ENCODE results near the gene MKLN1. TPM values are rescaled to one million over a fixed set of nuclear protein-coding genes. Genes with fewer than 3 reads are reported as not detected.

The MKLN1 gene
- total and polyA plus RNA-seq, 3 donors from 2014 or later: 42.1 to 87.9 (median 82.4) TPM

- 91 to 92% methylated on average over 19 of the region's 19 CpGs for WGBS, 2 donors
Measured at GRCh38 chr7:131517218-131517923, 189.7 kb downstream of the MKLN1 start.

DNA sequence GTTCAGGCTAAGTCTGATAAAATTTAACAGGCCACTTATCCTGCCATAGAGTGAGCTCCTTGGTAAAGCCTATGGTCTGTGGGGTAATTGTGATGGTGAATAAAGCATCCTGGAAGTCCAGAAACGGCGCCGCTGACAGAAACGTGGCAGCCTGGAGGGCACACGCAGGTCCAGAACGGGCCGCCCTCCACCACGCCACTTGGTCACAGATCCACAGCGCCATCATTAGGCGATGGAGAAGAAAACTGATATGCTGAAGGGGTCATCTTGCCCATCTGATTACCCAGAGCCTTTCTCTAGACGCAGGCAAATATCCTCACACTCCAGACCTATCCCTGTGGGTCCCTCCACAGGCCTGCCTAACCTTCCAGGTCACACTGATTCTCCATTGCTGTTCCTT, 190.9 kb downstream of the MKLN1 start:
- H3K9me3 ChIP-seq: no peaks in the 10 kb centered on the region
- WGBS, 2 donors: 89 to 90% methylated on average over 11 of the region's 11 CpGs
- peak overlapping the region in 1 of 2 donors; percentile 80 for H3K27ac ChIP-seq
- peaks cover 25% of the 10 kb centered on the region for H3K4me1 ChIP-seq
- no peaks in the 10 kb centered on the region for H3K36me3 ChIP-seq (ENCODE audit: low read depth, missing control alignments)
- intact Hi-C loops (cut with DNase I; ENCODE audit: low total_unique reads): no loop called here
- no peak for DNase-seq
- no peak overlapping the region for H3K4me3 ChIP-seq
- TF ChIP-seq POLR2A (IDR thresholded peaks at IDR 0.05): no peak
- H3K27me3 ChIP-seq: no peaks in the 10 kb centered on the region

More at GRCh38 chr7:131517218-131517923, 189.7 kb downstream of the MKLN1 start:
- no peak overlapping the region for H3K4me3 ChIP-seq
- TF ChIP-seq POLR2A (IDR thresholded peaks at IDR 0.05): no peak
- TF ChIP-seq, protein P1, sequence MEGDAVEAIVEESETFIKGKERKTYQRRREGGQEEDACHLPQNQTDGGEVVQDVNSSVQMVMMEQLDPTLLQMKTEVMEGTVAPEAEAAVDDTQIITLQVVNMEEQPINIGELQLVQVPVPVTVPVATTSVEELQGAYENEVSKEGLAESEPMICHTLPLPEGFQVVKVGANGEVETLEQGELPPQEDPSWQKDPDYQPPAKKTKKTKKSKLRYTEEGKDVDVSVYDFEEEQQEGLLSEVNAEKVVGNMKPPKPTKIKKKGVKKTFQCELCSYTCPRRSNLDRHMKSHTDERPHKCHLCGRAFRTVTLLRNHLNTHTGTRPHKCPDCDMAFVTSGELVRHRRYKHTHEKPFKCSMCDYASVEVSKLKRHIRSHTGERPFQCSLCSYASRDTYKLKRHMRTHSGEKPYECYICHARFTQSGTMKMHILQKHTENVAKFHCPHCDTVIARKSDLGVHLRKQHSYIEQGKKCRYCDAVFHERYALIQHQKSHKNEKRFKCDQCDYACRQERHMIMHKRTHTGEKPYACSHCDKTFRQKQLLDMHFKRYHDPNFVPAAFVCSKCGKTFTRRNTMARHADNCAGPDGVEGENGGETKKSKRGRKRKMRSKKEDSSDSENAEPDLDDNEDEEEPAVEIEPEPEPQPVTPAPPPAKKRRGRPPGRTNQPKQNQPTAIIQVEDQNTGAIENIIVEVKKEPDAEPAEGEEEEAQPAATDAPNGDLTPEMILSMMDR (IDR thresholded peaks at IDR 0.05): no peak
- DNase-seq: no peak
- intact Hi-C loops (cut with DNase I; ENCODE audit: low total_unique reads): no loop called here
- H3K36me3 ChIP-seq (ENCODE audit: low read depth, missing control alignments): no peaks in the 10 kb centered on the region
- no peaks in the 10 kb centered on the region for H3K9me3 ChIP-seq
- H3K27ac ChIP-seq: no peak overlapping the region
- no peaks in the 10 kb centered on the region for H3K27me3 ChIP-seq
- H3K4me1 ChIP-seq: peaks cover 26% of the 10 kb centered on the region

- Histone ChIP-seq H3K36me3 (ENCODE audit: low read depth, missing control alignments) (no peaks in the 10 kb centered on the region), H3K4me3 (no peak overlapping the region), H3K27me3 (no peaks in the 10 kb centered on the region), H3K4me1 (peaks cover 23% of the 10 kb centered on the region), H3K9me3 (no peaks in the 10 kb centered on the region), H3K27ac (peak overlapping the region; percentile 80 to 83)
- peak; percentile 65 for DNase-seq
- intact Hi-C loops (cut with DNase I; ENCODE audit: low total_unique reads): no loop called here
- TF ChIP-seq, protein P1 (IDR thresholded peaks at IDR 0.05): no peak
- TF ChIP-seq POLR2A (IDR thresholded peaks at IDR 0.05): no peak
- 57% methylated on average over 7 of the region's 7 CpGs for WGBS, 2 donors
Measured at GRCh38 chr7:131521651-131522163, 194.0 kb downstream of the MKLN1 start.

DNA sequence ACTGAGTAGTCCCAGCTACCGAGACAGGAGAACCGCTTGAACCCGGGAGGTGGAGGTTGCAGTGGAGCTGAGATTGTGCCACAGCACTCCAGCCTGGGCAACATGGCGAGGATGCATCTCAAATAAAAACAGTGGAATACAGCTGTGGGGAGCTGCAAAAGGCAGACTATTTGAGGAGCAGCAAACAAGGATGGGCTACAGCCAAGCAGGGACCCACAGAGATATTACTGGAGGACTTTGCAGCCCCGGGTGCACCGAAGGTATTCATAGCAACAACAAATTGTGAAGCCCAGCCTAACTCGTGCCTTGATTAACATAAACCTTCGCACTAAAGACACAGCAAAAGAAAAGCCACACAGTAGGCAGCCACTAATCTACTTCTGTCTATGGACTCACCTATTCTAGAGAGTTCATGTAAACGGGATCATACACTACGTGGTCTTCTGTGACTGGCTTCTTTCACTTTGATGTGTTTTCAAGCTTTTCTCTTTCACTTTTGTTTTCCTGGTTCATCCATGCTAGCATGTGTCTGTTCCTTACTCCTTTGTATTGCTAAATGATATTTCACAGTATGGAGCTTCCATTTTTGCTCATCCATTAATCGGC, 194.8 kb downstream of the MKLN1 start:
- DNase-seq: no peak
- Histone ChIP-seq H3K4me3 (no peak overlapping the region), H3K27ac (peak overlapping the region; percentile 80 to 83), H3K27me3 (no peaks in the 10 kb centered on the region), H3K36me3 (ENCODE audit: low read depth, missing control alignments) (no peaks in the 10 kb centered on the region), H3K9me3 (no peaks in the 10 kb centered on the region), H3K4me1 (peaks cover 23% of the 10 kb centered on the region)
- intact Hi-C loops (cut with DNase I; ENCODE audit: low total_unique reads): no loop called here
- WGBS, 2 donors: 83 to 84% methylated on average over 11 of the region's 11 CpGs
- TF ChIP-seq, protein P1 (IDR thresholded peaks at IDR 0.05): no peak
- TF ChIP-seq POLR2A (IDR thresholded peaks at IDR 0.05): no peak

DNA sequence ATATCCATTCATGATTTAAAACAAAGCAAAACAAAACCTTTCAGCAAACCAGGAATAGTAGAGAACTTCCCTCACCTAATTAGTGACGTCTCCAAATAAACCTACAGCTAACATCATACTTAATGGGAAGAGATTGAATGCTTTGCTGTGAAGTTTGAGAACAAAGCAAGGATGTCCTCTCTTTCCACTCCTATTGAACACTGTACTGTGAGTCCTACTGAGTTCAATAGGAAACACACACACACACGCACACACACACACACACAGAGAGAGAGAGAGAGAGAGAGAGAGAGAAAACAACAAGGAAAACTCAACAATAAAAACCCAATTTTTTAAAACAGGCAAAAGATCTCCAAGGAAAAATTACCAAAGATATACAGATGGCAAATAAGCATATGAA, 196.4 kb downstream of the MKLN1 start:
- WGBS, 2 donors: 53 to 70% methylated on average over 2 of the region's 2 CpGs

More for the DNA sequence above, 196.4 kb downstream of the MKLN1 start:
- H3K4me3 ChIP-seq: no peak overlapping the region
- H3K27ac ChIP-seq: no peak overlapping the region
- no peaks in the 10 kb centered on the region for H3K36me3 ChIP-seq (ENCODE audit: low read depth, missing control alignments)
- TF ChIP-seq, protein P1 (IDR thresholded peaks at IDR 0.05): no peak
- no peak for TF ChIP-seq POLR2A (IDR thresholded peaks at IDR 0.05)
- peaks cover 27% of the 10 kb centered on the region for H3K4me1 ChIP-seq
- H3K9me3 ChIP-seq: no peaks in the 10 kb centered on the region
- intact Hi-C loops (cut with DNase I; ENCODE audit: low total_unique reads): no loop called here
- no peaks in the 10 kb centered on the region for H3K27me3 ChIP-seq
- no peak for DNase-seq
